NOMO-1 (cell line): ENCODE data around the gene ANXA3.
"Not testable (repeated sequence)": the region's sequence is repeated elsewhere in the genome, so short reads cannot be mapped to it uniquely, and the experiment has no call there.

Experiments used
- DNase-seq, 2 experiments: peaks; one replicate each; lab custom pipeline; 2025; ENCODE audit not compliant: unreplicated experiment in 2 of 2; lab: John Stamatoyannopoulos, UW

ANXA3 gene

GRCh38 chr4:78542373-78542772 lies 9.2 kb upstream of the ANXA3 start:
- no peak for DNase-seq

DNA sequence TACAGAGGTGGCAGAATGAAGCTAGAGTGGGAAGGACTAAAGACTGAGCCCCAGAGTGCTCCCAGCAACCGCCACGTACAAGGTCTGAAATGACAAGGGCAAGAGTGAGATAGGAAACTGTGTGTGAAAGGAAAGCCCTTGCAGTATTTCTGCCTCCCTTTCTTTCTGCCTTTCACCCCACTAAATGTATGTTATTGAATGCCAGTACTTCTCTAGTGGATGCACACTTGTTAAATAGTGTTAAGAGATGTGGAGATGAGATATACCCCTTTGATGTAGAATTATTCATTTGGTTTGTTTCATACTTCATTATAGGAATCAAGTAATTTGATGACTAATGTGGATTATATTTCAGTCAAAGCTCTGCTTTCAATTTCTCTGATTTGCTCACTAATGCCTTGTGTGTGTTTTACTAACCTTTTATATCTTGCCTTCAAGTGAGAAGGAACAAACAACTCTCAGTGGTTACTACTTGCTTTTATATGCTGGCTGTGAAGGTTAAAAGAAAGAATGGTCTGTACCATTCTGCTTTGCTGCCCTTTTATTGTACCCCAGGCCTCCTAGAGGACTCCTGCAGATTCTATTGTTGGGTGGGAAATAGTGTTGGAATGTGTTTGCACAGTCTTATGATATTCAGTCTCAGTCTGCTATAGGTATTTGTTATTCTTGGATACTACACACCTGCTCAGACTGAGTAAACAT lies 8.0 kb upstream of the ANXA3 start:
- DNase-seq: no peak

- no peak for DNase-seq
Measured at GRCh38 chr4:78544678-78545077, 6.9 kb upstream of the ANXA3 start.

GRCh38 chr4:78545275-78546246 lies 6.0 kb upstream of the ANXA3 start:
- DNase-seq: no peak

- not testable (repeated sequence) for DNase-seq
Measured at GRCh38 chr4:78547899-78548298, 3.7 kb upstream of the ANXA3 start.

GRCh38 chr4:78548889-78549288 lies 2.7 kb upstream of the ANXA3 start:
- not testable (repeated sequence) for DNase-seq

GRCh38 chr4:78552389-78553042 lies 946 bp downstream of the ANXA3 start:
- DNase-seq: peak in 1 of 2 experiments; percentile 66

GRCh38 chr4:78553043-78553396 lies 1.4 kb downstream of the ANXA3 start:
- no peak for DNase-seq

DNA sequence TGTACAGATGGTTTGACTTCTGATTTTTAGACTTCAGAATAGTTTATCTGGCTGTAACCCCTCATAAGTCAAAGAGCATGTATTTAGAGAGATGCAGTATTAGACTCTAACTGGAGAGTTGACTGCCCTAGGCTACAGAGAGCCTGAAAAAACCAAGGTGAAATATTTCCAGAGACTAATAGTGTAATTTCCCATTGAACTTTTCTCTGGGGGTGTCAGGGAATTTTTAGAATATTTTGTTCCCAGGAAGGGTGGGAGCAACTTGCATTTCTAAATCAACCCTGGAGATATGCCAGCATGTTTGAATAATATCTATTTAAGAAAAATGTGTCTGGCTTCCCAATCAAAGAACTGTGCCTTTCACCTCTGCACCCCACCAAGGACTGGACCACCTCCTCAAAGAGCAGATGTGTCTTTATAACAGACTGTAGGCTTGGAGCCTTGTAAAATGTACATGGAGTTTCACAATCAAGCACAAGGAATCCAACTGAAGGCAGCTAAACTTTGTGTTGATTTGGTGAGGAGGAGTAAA lies 2.0 kb downstream of the ANXA3 start:
- DNase-seq: no peak

DNA sequence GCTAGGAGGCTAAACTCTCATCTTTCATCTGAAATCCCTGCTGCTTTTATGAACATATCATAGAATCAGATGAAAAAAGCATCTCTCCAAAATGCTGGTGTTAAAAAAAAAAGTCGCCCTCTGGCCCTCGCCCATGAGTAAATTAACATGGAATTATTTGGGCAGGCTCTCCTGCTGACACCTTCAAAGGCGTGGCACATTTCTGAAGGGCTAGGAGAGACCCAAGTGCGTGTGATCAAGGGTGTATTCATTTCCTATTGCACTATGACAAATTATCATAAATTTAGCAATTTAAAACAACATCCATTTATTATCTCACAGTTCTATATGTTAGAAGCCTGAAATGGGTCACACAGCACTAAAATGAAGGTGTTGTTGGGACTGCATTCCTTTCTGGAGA lies 5.1 kb downstream of the ANXA3 start:
- DNase-seq: no peak

GRCh38 chr4:78557841-78558240 lies 6.3 kb downstream of the ANXA3 start:
- no peak for DNase-seq

DNA sequence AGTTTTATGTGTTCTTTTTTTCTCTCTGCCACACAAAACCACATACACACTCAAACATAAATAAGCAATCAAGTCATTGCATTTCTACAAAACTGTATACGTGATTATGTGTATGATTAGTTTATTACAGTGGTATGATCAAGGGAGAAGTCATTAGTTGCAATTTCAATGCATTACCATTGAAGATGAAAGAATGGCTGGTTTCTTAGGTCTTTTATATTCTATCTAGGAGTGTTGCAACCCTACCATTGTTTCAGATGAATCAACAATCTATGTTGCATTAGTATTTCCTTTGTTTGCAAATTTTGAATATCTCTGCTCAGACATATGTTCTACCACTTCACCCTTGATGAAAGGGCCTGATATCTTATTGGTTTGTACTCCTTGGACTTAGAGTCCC lies 6.8 kb downstream of the ANXA3 start:
- DNase-seq: no peak

DNA sequence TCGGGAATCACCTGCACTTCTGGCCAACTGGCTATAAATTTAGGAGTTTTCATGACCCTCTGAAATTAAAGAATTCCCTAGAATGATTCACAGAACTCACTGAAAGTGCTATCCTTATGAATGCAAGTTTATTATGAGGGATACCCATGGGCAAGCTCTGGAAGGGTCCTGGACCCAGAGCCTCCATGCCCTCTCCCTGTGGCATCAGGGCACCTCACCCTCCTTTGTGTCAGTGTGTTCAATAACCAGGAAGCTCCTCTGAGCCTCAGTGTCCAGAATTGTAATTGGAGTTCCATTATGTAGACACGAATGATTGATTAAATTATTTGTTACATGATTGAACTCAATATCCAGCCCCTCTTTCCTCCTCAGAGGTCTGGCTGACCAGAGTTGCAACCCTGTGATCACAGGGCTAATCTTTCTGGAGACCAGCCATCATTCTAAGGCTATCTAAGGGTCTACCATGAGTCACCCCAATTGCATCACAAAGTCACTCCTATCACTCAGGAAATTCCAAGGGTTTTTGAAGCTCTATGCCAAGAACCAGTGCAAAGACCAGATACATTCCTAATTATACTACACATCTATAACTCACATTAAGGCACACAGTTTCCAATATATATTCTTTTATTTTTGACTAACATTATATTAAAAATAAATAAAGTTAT lies 8.9 kb downstream of the ANXA3 start:
- no peak for DNase-seq

GRCh38 chr4:78561677-78562076 lies 10.1 kb downstream of the ANXA3 start:
- no peak for DNase-seq

DNA sequence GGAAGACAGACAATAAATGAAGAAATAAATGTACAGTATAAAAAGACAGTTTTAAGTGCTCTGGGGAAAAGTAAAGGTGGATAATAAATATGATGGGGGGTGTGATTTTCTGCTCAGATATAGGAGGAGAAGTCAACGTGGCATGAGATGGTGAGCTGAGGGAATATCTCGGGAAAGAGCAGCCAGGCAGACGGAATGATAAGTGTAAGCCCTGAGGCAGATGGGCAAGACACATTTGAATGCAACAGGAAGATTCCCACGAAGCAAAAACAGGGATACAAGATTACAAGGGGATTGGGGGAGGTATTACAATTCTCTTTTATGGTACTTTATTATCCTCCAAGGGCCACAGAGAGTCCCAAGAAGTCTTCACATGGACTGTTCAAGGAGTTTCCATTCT lies 11.1 kb downstream of the ANXA3 start:
- DNase-seq: no peak

DNA sequence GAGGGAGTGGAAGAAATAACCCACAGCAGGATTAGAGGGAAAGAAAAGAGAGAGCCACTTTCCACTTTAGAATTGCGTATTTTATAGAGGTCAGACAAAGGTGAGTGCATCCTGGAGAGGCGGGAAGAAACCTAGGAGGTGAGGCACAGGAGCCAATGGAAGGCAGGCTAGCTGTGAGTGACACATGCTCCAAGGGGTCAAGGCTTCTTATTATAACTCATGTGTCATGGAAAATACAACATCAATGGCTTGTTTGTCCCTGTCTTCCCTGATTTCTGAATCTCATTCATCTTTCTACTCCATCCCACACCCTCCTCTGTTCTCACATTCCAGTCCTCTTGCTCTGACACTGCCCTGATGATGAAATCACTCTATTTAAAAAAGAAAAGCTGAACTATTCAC lies 14.4 kb downstream of the ANXA3 start:
- no peak for DNase-seq

DNA sequence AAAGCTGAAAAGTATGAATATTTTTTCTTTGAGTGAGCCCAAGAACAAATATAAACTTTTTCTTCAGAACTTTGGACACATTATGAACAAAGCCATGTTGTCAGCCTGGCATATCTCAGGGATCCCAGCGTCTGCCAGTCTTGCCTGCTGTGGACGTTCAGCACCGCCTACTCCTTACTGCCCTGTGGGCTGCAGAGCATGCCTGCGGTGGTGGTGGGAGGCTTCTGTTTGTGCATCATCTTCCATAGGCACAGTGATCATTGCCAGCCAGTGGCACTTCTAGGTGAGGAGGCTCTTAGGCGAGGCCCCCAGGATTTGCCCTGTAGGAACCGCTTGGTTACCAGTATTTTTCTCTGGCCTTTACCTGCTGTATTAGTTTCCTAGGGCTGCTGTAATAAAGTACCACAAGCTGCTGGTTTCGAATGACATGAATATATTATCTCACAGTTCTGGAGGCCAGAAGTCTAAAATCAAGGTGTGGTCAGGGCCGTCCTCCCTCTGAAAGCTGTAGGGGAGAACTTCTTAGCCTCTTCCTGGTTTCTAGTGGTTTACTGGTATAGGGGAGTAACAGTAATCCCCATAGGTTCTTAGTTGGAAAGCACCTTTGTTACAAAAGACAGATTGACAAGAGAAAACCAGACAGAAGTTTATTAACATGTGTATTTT lies 15.4 kb downstream of the ANXA3 start:
- DNase-seq: no peak

DNA sequence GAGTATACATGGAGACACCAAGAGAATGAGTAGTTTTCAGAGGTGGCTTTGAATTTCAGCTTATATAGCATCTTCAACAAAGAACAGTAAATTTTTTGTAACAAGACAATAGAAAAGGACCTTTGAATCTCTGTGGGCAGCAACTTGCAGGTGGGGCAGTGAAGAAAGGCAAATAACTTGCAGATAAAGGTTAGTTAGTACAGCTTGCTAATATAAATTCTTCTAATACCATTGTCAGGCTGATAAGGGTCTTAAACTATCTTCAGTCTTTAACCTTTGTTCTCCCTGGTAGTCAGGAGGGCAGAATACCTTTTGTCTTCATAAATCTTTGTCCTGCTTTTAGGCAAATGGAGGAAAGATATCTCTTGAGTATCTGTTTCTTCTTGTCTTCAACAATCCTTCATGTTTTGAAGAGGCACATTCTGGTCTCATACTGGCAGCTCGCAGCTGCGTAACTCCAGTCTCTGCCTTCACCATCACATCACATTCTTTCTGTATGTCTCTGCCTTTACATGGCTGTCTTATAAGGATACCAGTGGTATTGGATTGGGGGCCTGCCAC lies 16.0 kb downstream of the ANXA3 start:
- no peak for DNase-seq

DNA sequence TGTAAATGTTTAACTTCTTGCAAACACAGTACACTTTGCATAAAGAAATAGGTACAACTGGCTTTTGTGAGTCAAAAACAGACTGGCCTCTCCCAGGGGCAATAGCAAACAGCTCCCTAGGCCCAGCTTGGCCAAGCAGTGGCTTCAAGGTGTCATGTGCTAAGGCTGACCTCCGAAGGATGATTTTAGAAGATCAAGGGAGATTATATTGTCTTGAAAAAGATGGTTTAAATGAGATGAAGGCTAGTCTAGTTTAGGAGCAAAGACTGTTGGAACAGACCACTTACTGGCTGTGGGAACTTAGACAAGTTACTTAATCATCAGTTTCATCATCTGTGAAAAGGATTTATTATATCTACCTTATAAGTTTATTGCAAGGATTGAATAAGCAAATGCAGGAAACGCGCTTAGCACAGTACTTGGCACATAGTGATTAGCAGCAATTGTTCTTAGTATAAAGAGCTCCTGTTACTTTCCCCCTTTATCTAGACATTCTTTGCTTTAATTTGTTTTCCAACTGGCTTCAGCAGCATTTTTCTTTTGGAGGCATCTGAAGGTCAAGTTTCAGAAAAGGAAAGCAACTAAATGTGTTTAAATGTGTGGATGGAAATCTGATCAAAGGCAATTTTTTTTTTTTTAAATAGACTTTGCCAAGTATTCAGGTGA lies 17.2 kb downstream of the ANXA3 start:
- DNase-seq: no peak
